Epithelial cell of proximal tubule (primary cell): ENCODE results near the gene CSKMT. TPM values are rescaled to one million over a fixed set of nuclear protein-coding genes. Genes with fewer than 3 reads are reported as not detected.
A peak's percentile ranks its signal among the peaks of the same experiment; 100 is the strongest.

ENCODE experiments used
- DNase-seq: peaks from one replicate; pipeline ENCODE4 v3.0.0-alpha.2; 2011; ENCODE audit warnings: low read depth
- H3K4me3 ChIP-seq: 2 replicates; pipeline ENCODE4 v1.5.1; 2011; ENCODE audit warnings: low read depth, mild to moderate bottlenecking, low read length
- total RNA-seq: library from RNA; depleted of rRNA; stranded (reverse); fragments of >200 nt; gene quantifications from 2 replicates; pipeline ENCODE4 v1.2.3, GENCODE V29; 2015
- TF ChIP-seq, protein P1 (sequence below): conservative IDR thresholded peaks from 2 replicates; pipeline ENCODE4 v1.5.1; 2012; ENCODE audit warnings: low read depth, mild to moderate bottlenecking, low read length

Gene CSKMT
- total RNA-seq, 1 donor from 2014 or later = 21.0 TPM

DNA sequence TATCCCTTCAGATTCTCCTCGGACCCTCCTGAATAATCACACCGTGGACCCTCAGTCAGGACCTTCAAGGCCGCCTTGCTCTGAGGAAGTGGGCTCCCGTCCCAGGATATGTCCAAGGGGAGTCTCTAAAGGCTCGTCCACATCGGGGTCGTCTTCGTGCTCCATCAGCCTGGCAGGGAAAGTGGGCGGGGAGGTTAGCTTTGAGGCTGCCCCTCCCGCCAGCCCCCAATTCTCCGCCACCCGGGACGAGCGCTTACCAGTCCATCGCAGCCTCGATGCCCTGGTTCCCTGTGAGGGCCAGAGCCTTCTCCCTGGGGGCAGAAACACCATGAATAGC, 13.3 kb downstream of the CSKMT start:
- DNase-seq = no peak
- H3K4me3 ChIP-seq = peak overlapping the region; percentile 99
- TF ChIP-seq, protein P1, sequence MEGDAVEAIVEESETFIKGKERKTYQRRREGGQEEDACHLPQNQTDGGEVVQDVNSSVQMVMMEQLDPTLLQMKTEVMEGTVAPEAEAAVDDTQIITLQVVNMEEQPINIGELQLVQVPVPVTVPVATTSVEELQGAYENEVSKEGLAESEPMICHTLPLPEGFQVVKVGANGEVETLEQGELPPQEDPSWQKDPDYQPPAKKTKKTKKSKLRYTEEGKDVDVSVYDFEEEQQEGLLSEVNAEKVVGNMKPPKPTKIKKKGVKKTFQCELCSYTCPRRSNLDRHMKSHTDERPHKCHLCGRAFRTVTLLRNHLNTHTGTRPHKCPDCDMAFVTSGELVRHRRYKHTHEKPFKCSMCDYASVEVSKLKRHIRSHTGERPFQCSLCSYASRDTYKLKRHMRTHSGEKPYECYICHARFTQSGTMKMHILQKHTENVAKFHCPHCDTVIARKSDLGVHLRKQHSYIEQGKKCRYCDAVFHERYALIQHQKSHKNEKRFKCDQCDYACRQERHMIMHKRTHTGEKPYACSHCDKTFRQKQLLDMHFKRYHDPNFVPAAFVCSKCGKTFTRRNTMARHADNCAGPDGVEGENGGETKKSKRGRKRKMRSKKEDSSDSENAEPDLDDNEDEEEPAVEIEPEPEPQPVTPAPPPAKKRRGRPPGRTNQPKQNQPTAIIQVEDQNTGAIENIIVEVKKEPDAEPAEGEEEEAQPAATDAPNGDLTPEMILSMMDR = no peak

DNA sequence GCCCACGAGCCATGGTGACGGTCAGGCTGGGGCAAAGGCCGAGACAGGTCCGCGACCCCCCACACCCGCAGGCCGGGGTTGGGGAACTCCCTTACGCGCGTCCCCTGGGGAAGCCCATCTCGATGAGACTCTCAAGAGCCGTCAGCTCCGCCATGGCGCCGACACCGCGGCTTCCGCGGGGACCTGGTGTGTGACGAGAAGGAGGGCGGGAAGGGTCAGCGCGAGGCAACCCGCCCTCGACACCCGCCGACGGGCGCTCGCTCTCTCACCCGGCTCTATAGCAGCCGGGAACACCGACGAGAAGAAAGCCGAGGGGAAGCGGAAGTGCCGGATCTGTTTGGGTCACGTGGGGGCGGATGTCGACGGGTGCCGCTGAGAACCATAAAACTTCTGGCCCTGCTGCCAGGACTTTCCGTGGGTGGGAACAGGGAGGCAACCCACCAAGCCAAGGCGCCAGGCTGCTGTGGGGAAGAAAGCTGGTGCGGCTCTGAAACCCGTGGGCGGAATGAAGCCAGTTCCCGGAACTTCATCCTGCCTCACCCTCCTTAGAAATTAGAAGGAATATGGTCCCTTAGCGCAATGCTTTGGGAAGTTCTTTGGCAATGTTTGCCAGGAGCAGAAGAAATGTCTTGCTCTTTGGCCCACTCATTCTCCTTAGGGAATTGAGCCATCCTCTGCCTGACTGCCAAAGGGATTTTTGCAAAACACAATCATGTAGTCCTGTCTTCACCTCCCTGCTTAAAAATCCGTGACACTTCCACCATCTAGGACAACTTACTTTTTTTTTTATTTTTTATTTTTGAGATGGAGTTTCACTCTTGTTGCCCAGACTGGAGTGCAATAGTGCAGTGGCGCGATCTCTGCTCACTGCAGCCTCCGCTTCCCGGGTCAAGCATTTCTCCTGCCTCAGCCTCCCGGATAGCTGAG, 13.9 kb downstream of the CSKMT start, which contains the start of gene UBXN1:
Gene UBXN1, minus strand, starts transcription at position 304 of the 927 bp plus-strand sequence. Its CDS starts 150 bp downstream, at position 154.
- TF ChIP-seq, protein P1 = no peak
- peak within 1 kb of the TSS; percentile 99 for H3K4me3 ChIP-seq
- no peak for DNase-seq

DNA sequence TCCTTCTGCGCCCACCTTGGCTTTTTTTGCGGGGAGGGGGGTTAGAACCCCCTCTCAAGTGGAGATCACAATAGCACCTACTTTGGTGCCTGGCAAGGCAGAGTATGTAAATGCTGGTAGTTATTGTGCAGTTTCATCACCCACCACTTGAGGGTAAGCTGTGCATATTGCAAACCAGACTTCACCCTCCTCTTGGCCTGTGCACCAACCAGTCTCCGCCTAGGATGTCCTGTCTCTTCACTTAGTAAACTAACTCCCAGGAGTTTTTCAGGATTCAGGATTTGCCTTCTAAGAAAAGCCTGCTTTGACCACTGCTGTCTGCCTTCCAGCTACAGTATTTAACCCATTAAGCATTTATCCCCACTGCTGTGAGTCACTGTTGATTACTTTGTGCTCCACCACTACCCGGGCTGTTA, 15.7 kb downstream of the CSKMT start:
- DNase-seq = peak; percentile 31
- no peak overlapping the region for H3K4me3 ChIP-seq
- TF ChIP-seq, protein P1 = peak; percentile 67

DNA sequence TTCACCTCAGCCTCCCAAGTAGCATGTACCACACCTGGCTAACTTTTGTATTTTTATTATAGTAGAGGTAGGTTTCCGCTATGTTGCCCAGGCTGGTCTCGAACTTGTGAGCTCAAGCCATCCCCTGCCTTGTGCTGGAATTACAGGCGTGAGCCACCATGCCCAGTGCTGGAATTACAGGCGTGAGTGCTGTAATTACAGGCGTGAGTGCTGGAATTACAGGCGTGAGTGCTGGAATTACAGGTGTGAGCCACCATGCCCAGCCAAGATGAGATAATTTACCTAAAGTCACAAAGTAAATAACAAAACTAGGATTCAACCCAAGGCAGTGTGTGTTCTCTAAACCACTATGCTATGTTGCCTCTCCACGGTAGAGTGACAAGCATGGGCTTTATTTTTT, 17.4 kb downstream of the CSKMT start:
- TF ChIP-seq, protein P1 = no peak
- no peak for DNase-seq
- H3K4me3 ChIP-seq = no peak overlapping the region

DNA sequence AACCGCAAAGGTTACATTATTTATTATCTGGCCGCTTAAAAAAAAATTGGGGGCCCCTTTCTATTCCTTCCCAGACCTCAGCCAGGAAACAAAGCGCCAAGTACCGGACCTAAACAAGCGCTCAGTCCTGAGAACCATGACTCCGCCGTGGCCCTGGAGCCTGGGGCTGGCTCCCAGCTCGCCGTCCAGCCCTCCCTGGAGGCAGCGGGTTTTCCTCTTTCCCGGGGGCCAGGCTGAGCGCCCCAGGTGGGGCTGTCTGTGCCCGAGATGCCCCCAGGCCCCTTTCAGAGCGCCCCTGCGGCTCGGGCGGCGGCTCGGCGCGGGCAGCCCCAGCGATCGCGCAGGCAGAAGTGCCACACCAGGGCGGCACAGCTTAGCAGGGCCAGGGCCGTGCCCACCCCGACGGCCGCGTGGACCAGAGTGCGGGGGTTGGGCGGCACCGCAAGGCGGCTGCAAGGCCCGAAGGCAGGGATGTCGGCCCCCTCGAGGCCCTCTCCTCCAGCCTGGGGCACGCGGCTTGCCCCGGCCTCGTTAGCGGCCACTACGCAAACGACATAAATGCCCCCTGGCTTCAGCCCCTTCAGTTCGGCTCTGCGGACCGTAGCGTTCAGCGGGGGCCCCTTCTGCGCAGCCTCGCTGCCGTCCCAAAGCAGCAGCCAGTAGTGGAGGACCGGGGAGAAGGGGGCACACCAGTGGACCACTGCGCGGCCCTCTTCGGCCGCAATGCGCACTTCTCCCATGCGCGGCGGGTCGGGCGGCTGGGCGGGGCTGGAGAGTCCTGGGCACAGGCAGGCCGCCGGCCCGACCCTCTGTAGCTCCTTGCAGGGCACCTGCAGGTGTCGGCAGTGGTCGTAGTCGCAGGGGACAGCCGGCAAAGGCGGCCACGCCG, 22.6 kb downstream of the CSKMT start:
- H3K4me3 ChIP-seq = peak overlapping the region; percentile 6
- TF ChIP-seq, protein P1 = no peak

DNA sequence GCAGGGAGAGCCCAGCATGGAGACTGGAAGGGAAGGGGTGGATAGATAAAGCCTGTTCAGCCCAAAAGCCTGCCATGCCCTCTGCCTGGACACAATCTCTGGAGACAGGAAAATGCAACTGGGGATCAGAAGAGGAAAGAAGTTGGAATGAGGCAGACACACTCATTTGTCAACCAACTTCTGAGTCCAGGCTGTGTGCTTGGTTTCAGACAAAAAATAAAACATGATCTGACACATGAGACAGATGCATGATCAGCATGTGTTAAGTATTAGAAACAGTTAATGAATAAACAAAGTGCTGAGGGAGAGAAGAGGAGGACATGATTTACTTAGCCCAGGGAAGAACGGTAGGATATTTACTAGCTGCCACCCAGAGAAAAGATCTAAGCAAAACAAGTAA, 23.4 kb downstream of the CSKMT start:
- TF ChIP-seq, protein P1 = no peak
- no peak overlapping the region for H3K4me3 ChIP-seq
- no peak for DNase-seq

More for the DNA sequence above, 22.6 kb downstream of the CSKMT start:
- no peak for DNase-seq
